Stimulated activated effector memory CD8-positive, alpha-beta T cell treated with anti-CD3 and anti-CD28 coated beads, Interleukin-12 subunit alpha, Interleukin-12 subunit beta, amount 100 ng/mL, for 72 hours (primary cell): ENCODE measurements around the gene KDM4B.

Experiments used
- ATAC-seq: fragments of 150-1000 bp; cut with Tn5 transposase; 2 replicates; pipeline ENCODE4 v1.10.0; 2021
- DNase-seq, 2 donors: peaks; one replicate each; pipeline ENCODE4 v3.0.0; 2021 to 2022; ENCODE audit warnings: low spot score in 2 of 2
- H3K27ac Mint-ChIP-seq: one replicate; pipeline ENCODE4 v1.8.0; 2022; ENCODE audit warnings: mild to moderate bottlenecking, mixed read lengths
- H3K36me3 Mint-ChIP-seq: one replicate; pipeline ENCODE4 v1.8.0; 2022; ENCODE audit warnings: mild to moderate bottlenecking, mixed read lengths
- H3K4me1 Mint-ChIP-seq: one replicate; pipeline ENCODE4 v1.8.0; 2022; ENCODE audit warnings: mixed read lengths
- H3K4me3 Mint-ChIP-seq: one replicate; pipeline ENCODE4 v1.8.0; 2022; ENCODE audit warnings: mild to moderate bottlenecking, mixed read lengths
- H3K9me3 Mint-ChIP-seq: one replicate; pipeline ENCODE4 v1.8.0; 2022; ENCODE audit warnings: mixed read lengths

Gene KDM4B

DNA sequence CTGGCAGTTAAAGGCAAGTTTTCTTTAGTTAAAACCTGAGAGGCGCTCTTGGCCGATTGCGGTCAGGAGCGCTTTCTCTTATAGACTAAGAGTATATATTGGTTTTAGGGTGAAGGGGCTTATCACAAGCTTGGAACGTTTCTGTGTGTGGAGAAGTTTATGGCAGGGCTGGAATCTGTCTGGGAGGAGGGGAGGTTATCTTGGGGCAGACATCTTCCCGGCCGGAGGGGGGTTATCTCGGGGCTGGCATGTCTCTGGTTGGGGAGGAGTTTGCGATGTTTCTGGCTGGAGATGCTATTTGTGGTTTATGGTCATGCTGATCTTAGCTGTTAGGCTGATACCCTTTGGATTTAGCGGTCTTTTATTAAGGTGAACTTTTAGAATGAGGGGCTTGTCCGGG, 18.3 kb downstream of the KDM4B start:
- no peak overlapping the region for H3K4me3 Mint-ChIP-seq
- H3K4me1 Mint-ChIP-seq: peaks cover 49% of the 10 kb centered on the region

GRCh38 chr19:4987692-4988370, 18.9 kb downstream of the KDM4B start:
- no peak for DNase-seq
- Mint-ChIP-seq H3K4me3 (no peak overlapping the region), H3K4me1 (peaks cover 51% of the 10 kb centered on the region), H3K36me3 (peaks cover 10% of the 10 kb centered on the region), H3K27ac (peak overlapping the region; percentile 30), H3K9me3 (peaks cover 2% of the 10 kb centered on the region)
- no peak for ATAC-seq

More for the DNA sequence above, 18.3 kb downstream of the KDM4B start:
- Mint-ChIP-seq H3K27ac (peak overlapping the region; percentile 30), H3K36me3 (peaks cover 16% of the 10 kb centered on the region), H3K9me3 (peaks cover 2% of the 10 kb centered on the region)
- DNase-seq (no peak), ATAC-seq (no peak)

- no peak for ATAC-seq
- no peak for DNase-seq
- Mint-ChIP-seq H3K36me3 (peaks cover 12% of the 10 kb centered on the region), H3K4me1 (peaks cover 51% of the 10 kb centered on the region), H3K27ac (peak overlapping the region; percentile 71), H3K4me3 (no peak overlapping the region), H3K9me3 (peaks cover 2% of the 10 kb centered on the region)
Measured at GRCh38 chr19:4988770-4989251, 19.9 kb downstream of the KDM4B start.

DNA sequence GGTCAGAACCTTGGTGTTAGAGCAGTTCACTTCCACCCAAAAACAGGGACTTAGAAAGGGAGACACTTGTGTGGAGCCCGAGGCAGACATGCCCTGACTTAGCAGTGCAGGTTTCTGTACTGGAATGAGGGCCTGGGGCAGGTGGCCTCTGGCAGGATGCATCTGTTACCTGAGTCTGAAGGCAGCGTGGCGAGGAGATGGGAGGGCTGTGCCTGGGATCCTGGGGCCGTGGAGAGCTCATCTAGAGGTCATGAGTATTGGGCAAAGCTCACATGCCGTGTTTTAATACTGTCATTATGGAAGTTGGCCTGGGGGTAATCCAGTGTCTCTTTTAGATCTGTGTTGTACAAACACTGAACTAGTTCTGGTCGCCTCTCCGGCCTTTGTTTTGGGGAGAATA, 21.4 kb downstream of the KDM4B start:
- peaks cover 55% of the 10 kb centered on the region for H3K4me1 Mint-ChIP-seq
- no peak for DNase-seq
- H3K36me3 Mint-ChIP-seq: peaks cover 24% of the 10 kb centered on the region
- ATAC-seq: no peak
- no peak overlapping the region for H3K27ac Mint-ChIP-seq
- H3K9me3 Mint-ChIP-seq: peaks cover 2% of the 10 kb centered on the region
- H3K4me3 Mint-ChIP-seq: no peak overlapping the region

GRCh38 chr19:4991538-4991937, 22.6 kb downstream of the KDM4B start:
- Mint-ChIP-seq H3K9me3 (peaks cover 2% of the 10 kb centered on the region), H3K36me3 (peaks cover 37% of the 10 kb centered on the region), H3K4me1 (peaks cover 57% of the 10 kb centered on the region), H3K27ac (no peak overlapping the region), H3K4me3 (no peak overlapping the region)
- no peak for DNase-seq
- ATAC-seq: no peak

GRCh38 chr19:4991996-4992698, 23.2 kb downstream of the KDM4B start:
- ATAC-seq (no peak), DNase-seq (no peak)
- Mint-ChIP-seq H3K4me1 (peaks cover 60% of the 10 kb centered on the region), H3K27ac (no peak overlapping the region), H3K4me3 (no peak overlapping the region), H3K9me3 (peaks cover 2% of the 10 kb centered on the region), H3K36me3 (peaks cover 39% of the 10 kb centered on the region)

DNA sequence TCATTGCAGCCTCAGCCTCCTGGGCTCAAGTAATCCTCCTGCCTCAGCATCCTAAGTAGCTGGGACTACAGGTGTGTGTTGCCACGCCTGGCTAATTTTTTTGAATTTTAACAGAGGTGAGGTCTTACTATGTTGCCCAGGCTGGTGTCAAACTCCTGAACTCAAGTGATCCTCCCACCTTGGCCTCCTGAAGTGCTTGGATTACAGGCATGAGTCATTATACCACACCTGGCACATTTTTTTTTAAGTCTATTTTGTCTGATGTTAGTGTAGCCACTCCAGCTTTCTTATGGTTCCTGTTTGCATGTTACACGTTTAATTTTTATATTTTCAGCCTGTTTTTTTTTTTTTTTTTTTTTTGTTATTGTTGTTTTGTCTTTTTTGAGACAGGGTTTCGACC, 24.8 kb downstream of the KDM4B start:
- Mint-ChIP-seq H3K9me3 (peaks cover 2% of the 10 kb centered on the region), H3K27ac (no peak overlapping the region), H3K4me1 (peaks cover 49% of the 10 kb centered on the region), H3K36me3 (peaks cover 39% of the 10 kb centered on the region), H3K4me3 (no peak overlapping the region)
- no peak for ATAC-seq
- DNase-seq: no peak

DNA sequence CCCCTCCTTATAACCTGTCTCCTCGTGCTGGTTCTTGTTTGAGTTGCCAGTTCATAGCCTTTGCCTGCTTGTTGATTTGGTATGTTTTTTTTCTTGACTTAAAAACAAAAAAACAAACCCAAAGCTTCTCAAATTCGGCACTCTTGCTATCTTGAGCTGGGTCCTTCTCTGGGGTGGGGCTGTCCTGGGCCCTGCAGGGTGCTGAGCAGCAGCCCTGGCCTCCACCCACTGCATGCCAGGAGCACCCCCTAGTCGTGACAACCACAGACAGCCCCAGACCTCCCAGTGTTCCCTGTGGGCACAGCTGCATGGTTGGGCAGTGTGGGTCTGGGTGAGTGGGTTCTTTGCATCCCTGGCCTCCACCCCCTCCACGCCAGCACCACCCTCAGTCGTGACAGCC, 27.8 kb downstream of the KDM4B start:
- no peak for ATAC-seq
- Mint-ChIP-seq H3K4me1 (peaks cover 52% of the 10 kb centered on the region), H3K36me3 (peaks cover 34% of the 10 kb centered on the region), H3K9me3 (peaks cover 2% of the 10 kb centered on the region), H3K4me3 (no peak overlapping the region), H3K27ac (no peak overlapping the region)
- no peak for DNase-seq

DNA sequence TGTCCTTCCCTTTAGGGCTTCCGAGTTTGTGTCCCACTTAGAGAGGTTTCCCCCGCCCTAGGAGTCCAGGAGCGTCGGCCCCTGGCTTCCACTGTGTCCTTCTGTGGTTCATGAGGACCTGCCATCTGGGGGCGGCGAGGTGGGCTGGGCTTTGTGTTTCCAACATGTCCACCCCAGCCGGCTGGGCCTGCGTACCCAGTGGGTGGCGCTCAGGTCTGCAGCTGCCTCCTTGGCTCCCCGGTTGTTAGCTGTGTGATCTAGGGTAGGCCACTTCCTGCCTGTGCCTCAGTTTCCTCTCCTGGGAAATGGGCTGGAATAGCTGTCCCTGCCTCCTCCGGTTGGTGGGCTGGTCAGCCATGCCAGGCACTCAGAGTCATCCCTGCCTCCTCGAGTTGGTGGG, 28.4 kb downstream of the KDM4B start:
- DNase-seq: no peak
- H3K36me3 Mint-ChIP-seq: peaks cover 37% of the 10 kb centered on the region

DNA sequence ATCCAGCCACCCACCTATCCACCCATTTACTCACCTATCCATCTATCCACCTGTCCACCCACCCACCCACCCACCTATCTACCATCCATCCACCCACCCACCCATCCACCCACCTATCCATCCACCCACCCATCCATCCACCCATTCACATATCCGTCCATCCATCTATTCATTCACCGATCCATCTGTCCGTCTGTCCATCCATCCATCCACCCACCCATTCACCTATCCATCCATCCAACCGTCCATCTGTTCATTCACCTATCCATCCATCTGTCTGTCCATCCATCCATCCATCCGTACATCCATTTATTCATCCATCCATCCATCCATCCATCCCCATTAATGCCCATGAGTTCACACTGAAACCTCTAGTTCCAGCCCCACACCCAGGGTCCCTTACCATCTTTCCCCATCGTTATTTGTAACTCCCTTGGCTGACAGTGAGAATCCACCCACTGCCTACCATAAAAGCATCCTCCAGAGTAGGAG, 31.3 kb downstream of the KDM4B start:
- peaks cover 32% of the 10 kb centered on the region for H3K36me3 Mint-ChIP-seq

More for the DNA sequence above, 28.4 kb downstream of the KDM4B start:
- Mint-ChIP-seq H3K4me1 (peaks cover 53% of the 10 kb centered on the region), H3K9me3 (peaks cover under 1% of the 10 kb centered on the region), H3K27ac (no peak overlapping the region), H3K4me3 (no peak overlapping the region)
- no peak for ATAC-seq

DNA sequence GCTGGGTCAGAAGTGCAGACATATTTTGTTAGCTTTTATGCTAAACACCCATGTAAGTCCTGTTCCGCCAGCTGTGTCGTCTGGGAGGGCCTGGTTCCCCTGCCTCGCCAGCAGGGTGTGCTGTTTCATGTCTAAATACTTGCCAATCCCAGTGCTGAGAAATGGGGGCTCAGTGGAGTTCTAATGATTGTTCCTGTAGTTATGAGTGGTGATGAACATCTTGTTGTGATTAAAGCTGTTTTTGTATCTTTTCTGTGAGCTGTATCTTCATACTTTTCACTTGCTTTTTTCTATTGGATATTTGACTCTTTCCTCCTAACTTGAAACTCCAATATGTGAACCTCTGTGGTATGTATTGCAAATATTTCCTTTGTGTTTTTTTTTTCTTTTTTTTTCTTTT, 32.7 kb downstream of the KDM4B start:
- H3K4me3 Mint-ChIP-seq: no peak overlapping the region
- H3K9me3 Mint-ChIP-seq: no peaks in the 10 kb centered on the region
- ATAC-seq: no peak
- H3K27ac Mint-ChIP-seq: no peak overlapping the region
- peak in 1 of 2 donors; percentile 59 for DNase-seq
- peaks cover 57% of the 10 kb centered on the region for H3K4me1 Mint-ChIP-seq
- H3K36me3 Mint-ChIP-seq: peaks cover 18% of the 10 kb centered on the region

More for the DNA sequence above, 31.3 kb downstream of the KDM4B start:
- no peak overlapping the region for H3K27ac Mint-ChIP-seq
- ATAC-seq: no peak
- H3K4me3 Mint-ChIP-seq: no peak overlapping the region
- no peaks in the 10 kb centered on the region for H3K9me3 Mint-ChIP-seq
- DNase-seq: no peak
- H3K4me1 Mint-ChIP-seq: peaks cover 58% of the 10 kb centered on the region

DNA sequence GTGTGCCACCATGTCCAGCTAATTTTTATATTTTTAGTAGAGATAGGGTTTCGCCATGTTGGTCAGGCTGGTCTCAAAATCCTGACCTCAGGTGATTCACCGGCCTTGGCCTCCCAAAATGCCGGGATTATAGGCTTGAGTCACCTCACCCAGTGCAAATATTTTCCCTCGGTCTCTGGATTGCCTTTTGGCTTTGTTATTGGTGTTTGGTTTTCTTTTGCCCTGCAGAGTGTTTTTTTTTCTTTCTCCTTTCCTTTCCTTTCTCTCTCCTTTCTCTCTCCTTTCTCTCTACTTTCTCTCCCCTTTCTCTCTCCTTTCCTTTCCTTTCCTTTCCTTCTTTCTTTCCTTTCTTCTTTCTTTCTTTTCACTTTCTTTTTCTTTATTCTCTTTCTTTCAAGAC, 33.2 kb downstream of the KDM4B start:
- Mint-ChIP-seq H3K27ac (no peak overlapping the region), H3K36me3 (peaks cover 17% of the 10 kb centered on the region), H3K9me3 (no peaks in the 10 kb centered on the region), H3K4me3 (no peak overlapping the region), H3K4me1 (peaks cover 55% of the 10 kb centered on the region)
- DNase-seq (no peak), ATAC-seq (no peak)

DNA sequence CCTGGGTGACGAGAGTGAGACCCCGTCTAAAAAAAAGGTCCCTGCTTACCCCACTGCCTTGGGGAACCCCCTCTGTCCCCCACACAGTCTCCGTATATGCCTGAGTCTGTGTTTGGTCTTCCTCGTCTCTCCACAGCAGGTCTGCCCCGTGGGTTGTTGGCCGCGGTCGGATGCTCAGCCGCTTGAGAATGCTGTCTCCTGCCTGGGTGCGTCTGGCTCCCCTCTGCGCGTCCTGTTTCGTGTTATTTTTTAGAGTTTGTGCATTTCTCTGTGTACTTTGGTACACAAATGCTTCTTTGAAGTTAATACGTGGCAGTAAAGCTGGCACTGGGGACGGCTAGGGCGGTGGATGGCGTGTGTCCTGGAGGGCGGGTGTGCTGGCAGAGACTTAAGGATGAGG, 34.9 kb downstream of the KDM4B start:
- DNase-seq (no peak), ATAC-seq (no peak)
- Mint-ChIP-seq H3K27ac (no peak overlapping the region), H3K4me1 (peaks cover 55% of the 10 kb centered on the region), H3K36me3 (peaks cover 17% of the 10 kb centered on the region), H3K4me3 (no peak overlapping the region), H3K9me3 (no peaks in the 10 kb centered on the region)

GRCh38 chr19:5005096-5005495, 36.2 kb downstream of the KDM4B start:
- ATAC-seq: no peak
- H3K36me3 Mint-ChIP-seq: peaks cover 17% of the 10 kb centered on the region
- no peaks in the 10 kb centered on the region for H3K9me3 Mint-ChIP-seq
- no peak for DNase-seq
- H3K4me1 Mint-ChIP-seq: peaks cover 46% of the 10 kb centered on the region
- H3K4me3 Mint-ChIP-seq: no peak overlapping the region
- H3K27ac Mint-ChIP-seq: no peak overlapping the region

- DNase-seq (no peak), ATAC-seq (no peak)
- Mint-ChIP-seq H3K4me3 (no peak overlapping the region), H3K36me3 (peaks cover 17% of the 10 kb centered on the region), H3K4me1 (peaks cover 42% of the 10 kb centered on the region), H3K9me3 (no peaks in the 10 kb centered on the region), H3K27ac (no peak overlapping the region)
Measured at GRCh38 chr19:5006201-5006600, 37.3 kb downstream of the KDM4B start.

DNA sequence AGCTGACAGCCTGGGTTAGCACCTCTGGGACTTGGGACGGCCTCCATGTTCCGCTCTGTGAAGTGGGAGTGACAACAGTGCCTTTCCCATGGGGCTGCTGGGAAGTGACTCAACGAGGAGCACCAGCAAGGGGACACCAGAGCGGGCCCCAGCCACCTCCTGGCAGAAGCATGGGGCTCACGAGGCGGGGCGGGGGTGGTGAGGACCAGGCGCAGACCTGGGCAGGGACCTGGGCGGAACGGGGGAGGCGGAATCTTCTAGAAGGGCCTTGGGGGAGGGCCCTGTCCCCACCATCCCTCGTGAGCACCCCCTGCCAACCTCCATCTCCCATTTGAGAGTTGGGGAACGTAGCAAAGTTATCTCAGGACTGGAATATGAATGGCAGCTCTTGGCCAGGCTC, 37.9 kb downstream of the KDM4B start:
- no peak overlapping the region for H3K27ac Mint-ChIP-seq
- peaks cover 41% of the 10 kb centered on the region for H3K4me1 Mint-ChIP-seq
- ATAC-seq (no peak), DNase-seq (no peak)
- H3K4me3 Mint-ChIP-seq: no peak overlapping the region
- peaks cover 17% of the 10 kb centered on the region for H3K36me3 Mint-ChIP-seq
- no peaks in the 10 kb centered on the region for H3K9me3 Mint-ChIP-seq
